ENCODE data around the gene GTF2F2.

DNA sequence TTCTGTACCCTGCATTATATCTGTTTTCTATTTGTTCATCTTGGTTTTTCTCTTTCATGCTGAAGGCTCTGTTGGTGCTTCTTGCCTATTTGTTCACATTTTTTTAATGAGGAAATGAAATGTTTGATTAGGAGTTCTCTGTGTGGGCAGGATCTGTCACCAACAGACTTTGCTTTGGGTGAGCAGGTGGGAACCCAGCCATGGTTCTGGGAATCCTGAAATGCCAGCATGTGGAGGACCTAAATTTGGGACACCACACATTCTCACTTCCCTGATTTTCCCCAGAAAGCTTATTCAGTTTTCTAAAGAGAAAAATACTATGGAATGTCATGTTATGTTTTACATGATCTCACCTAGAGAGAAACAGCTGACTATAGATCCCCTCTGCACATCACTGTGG, 186.7 kb downstream of the GTF2F2 start:
- TF ChIP-seq, protein P1, sequence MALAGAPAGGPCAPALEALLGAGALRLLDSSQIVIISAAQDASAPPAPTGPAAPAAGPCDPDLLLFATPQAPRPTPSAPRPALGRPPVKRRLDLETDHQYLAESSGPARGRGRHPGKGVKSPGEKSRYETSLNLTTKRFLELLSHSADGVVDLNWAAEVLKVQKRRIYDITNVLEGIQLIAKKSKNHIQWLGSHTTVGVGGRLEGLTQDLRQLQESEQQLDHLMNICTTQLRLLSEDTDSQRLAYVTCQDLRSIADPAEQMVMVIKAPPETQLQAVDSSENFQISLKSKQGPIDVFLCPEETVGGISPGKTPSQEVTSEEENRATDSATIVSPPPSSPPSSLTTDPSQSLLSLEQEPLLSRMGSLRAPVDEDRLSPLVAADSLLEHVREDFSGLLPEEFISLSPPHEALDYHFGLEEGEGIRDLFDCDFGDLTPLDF (CRISPR knock-in tag; IDR thresholded peaks at IDR 0.05) = no peak
- TF ChIP-seq, protein P2, sequence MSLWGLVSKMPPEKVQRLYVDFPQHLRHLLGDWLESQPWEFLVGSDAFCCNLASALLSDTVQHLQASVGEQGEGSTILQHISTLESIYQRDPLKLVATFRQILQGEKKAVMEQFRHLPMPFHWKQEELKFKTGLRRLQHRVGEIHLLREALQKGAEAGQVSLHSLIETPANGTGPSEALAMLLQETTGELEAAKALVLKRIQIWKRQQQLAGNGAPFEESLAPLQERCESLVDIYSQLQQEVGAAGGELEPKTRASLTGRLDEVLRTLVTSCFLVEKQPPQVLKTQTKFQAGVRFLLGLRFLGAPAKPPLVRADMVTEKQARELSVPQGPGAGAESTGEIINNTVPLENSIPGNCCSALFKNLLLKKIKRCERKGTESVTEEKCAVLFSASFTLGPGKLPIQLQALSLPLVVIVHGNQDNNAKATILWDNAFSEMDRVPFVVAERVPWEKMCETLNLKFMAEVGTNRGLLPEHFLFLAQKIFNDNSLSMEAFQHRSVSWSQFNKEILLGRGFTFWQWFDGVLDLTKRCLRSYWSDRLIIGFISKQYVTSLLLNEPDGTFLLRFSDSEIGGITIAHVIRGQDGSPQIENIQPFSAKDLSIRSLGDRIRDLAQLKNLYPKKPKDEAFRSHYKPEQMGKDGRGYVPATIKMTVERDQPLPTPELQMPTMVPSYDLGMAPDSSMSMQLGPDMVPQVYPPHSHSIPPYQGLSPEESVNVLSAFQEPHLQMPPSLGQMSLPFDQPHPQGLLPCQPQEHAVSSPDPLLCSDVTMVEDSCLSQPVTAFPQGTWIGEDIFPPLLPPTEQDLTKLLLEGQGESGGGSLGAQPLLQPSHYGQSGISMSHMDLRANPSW (CRISPR knock-in tag; conservative IDR thresholded peaks at IDR 0.05; ENCODE audit: low read depth) = no peak
- TF ChIP-seq, protein P3, sequence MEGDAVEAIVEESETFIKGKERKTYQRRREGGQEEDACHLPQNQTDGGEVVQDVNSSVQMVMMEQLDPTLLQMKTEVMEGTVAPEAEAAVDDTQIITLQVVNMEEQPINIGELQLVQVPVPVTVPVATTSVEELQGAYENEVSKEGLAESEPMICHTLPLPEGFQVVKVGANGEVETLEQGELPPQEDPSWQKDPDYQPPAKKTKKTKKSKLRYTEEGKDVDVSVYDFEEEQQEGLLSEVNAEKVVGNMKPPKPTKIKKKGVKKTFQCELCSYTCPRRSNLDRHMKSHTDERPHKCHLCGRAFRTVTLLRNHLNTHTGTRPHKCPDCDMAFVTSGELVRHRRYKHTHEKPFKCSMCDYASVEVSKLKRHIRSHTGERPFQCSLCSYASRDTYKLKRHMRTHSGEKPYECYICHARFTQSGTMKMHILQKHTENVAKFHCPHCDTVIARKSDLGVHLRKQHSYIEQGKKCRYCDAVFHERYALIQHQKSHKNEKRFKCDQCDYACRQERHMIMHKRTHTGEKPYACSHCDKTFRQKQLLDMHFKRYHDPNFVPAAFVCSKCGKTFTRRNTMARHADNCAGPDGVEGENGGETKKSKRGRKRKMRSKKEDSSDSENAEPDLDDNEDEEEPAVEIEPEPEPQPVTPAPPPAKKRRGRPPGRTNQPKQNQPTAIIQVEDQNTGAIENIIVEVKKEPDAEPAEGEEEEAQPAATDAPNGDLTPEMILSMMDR (IDR thresholded peaks at IDR 0.05) = no peak
- TF ChIP-seq, protein P4, sequence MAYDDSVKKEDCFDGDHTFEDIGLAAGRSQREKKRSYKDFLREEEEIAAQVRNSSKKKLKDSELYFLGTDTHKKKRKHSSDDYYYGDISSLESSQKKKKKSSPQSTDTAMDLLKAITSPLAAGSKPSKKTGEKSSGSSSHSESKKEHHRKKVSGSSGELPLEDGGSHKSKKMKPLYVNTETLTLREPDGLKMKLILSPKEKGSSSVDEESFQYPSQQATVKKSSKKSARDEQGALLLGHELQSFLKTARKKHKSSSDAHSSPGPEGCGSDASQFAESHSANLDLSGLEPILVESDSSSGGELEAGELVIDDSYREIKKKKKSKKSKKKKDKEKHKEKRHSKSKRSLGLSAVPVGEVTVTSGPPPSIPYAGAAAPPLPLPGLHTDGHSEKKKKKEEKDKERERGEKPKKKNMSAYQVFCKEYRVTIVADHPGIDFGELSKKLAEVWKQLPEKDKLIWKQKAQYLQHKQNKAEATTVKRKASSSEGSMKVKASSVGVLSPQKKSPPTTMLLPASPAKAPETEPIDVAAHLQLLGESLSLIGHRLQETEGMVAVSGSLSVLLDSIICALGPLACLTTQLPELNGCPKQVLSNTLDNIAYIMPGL (CRISPR knock-in tag; IDR thresholded peaks at IDR 0.05) = no peak
- TF ChIP-seq, protein P5, sequence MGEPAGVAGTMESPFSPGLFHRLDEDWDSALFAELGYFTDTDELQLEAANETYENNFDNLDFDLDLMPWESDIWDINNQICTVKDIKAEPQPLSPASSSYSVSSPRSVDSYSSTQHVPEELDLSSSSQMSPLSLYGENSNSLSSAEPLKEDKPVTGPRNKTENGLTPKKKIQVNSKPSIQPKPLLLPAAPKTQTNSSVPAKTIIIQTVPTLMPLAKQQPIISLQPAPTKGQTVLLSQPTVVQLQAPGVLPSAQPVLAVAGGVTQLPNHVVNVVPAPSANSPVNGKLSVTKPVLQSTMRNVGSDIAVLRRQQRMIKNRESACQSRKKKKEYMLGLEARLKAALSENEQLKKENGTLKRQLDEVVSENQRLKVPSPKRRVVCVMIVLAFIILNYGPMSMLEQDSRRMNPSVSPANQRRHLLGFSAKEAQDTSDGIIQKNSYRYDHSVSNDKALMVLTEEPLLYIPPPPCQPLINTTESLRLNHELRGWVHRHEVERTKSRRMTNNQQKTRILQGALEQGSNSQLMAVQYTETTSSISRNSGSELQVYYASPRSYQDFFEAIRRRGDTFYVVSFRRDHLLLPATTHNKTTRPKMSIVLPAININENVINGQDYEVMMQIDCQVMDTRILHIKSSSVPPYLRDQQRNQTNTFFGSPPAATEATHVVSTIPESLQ (CRISPR knock-in tag; IDR thresholded peaks at IDR 0.05) = no peak
- TF ChIP-seq, protein P6, sequence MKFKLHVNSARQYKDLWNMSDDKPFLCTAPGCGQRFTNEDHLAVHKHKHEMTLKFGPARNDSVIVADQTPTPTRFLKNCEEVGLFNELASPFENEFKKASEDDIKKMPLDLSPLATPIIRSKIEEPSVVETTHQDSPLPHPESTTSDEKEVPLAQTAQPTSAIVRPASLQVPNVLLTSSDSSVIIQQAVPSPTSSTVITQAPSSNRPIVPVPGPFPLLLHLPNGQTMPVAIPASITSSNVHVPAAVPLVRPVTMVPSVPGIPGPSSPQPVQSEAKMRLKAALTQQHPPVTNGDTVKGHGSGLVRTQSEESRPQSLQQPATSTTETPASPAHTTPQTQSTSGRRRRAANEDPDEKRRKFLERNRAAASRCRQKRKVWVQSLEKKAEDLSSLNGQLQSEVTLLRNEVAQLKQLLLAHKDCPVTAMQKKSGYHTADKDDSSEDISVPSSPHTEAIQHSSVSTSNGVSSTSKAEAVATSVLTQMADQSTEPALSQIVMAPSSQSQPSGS (CRISPR knock-in tag; IDR thresholded peaks at IDR 0.05; ENCODE audit: borderline replicate concordance, low read depth) = no peak
- TF ChIP-seq, protein P7, sequence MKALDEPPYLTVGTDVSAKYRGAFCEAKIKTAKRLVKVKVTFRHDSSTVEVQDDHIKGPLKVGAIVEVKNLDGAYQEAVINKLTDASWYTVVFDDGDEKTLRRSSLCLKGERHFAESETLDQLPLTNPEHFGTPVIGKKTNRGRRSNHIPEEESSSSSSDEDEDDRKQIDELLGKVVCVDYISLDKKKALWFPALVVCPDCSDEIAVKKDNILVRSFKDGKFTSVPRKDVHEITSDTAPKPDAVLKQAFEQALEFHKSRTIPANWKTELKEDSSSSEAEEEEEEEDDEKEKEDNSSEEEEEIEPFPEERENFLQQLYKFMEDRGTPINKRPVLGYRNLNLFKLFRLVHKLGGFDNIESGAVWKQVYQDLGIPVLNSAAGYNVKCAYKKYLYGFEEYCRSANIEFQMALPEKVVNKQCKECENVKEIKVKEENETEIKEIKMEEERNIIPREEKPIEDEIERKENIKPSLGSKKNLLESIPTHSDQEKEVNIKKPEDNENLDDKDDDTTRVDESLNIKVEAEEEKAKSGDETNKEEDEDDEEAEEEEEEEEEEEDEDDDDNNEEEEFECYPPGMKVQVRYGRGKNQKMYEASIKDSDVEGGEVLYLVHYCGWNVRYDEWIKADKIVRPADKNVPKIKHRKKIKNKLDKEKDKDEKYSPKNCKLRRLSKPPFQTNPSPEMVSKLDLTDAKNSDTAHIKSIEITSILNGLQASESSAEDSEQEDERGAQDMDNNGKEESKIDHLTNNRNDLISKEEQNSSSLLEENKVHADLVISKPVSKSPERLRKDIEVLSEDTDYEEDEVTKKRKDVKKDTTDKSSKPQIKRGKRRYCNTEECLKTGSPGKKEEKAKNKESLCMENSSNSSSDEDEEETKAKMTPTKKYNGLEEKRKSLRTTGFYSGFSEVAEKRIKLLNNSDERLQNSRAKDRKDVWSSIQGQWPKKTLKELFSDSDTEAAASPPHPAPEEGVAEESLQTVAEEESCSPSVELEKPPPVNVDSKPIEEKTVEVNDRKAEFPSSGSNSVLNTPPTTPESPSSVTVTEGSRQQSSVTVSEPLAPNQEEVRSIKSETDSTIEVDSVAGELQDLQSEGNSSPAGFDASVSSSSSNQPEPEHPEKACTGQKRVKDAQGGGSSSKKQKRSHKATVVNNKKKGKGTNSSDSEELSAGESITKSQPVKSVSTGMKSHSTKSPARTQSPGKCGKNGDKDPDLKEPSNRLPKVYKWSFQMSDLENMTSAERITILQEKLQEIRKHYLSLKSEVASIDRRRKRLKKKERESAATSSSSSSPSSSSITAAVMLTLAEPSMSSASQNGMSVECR (CRISPR knock-in tag; IDR thresholded peaks at IDR 0.05; ENCODE audit: borderline replicate concordance) = no peak
- no peak for TF ChIP-seq RELA (CRISPR knock-in tag; IDR thresholded peaks at IDR 0.05; ENCODE audit: borderline replicate concordance)
- no peak for TF ChIP-seq ZNF138 (CRISPR knock-in tag; conservative IDR thresholded peaks at IDR 0.05)
- no peak for TF ChIP-seq NR3C1 (CRISPR knock-in tag; conservative IDR thresholded peaks at IDR 0.05; ENCODE audit: low read depth)
- no peak for TF ChIP-seq ETV6 (CRISPR knock-in tag; IDR thresholded peaks at IDR 0.05)
- TF ChIP-seq GTF2I (CRISPR knock-in tag; conservative IDR thresholded peaks at IDR 0.05) = no peak

Data from WTC11 (cell line).